A549 treated with ZK216348 at 1 μM for 4 hours (cell line): ENCODE results near the gene ZNF763. TPM values are rescaled to one million over a fixed set of nuclear protein-coding genes. Genes with fewer than 3 reads are reported as not detected.

ENCODE experiments used
- total RNA-seq: library from RNA; stranded (reverse); fragments of 200-300 nt; extraction: Qiagen RNA extraction; gene quantifications from 5 replicates; pipeline ENCODE4 v1.2.3, GENCODE V29; 2022; ENCODE audit warnings: low read depth

ZNF763 gene
- total RNA-seq: not detected in 5 replicates

DNA sequence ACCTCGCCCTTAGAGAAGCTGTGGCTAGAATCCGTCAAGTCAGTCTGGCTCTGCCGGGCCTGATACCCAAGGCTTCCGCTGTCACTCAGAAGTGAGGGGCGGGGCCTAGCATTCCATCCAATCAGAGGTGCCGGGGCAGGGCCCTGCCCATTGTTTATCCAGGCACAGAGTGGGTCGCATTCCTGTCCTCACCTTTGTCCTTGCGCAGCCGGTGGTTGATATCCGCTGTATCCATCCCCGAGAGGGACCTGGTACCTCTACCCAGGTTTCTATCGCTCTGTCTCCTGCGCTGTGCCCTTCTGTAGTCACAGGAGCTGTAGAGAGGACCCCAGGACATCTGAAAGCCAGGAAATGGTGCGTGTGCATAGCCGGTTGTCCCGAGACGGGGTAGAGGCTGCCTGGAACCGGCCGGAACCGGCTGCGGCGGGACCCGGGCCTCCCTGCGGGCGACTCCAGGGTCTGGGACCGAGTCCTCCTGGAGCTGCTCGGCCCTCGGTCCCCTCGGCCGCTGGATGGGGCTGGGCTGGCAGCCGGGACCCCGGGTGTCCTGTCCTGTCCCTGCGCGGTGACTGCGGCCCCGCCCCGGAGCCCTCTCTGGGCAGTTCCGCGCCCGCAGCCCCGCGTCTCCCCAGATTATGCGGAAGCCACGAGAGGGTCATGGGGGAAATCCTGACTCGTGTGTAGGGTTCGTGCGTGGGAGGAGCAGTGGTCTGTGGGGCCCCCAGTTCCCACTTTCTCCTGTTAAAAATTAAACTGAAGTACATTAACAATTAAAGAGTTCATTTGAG lies at the start of gene ZNF763:
ZNF763 (plus strand) TSS at position 183 of the 788 bp plus-strand sequence; CDS start at position 352, 169 bp downstream.

GRCh38 chr19:11924886-11925650 lies 39.8 kb upstream of the ZNF763 start, which contains the start of gene ZNF700:
Gene ZNF700 (plus strand): TSS chr19:11925107. CDS start chr19:11925211, 104 bp downstream.

Other genes starting within 250 kb of the ZNF763 start
- gene ZNF823, start 226.1 kb upstream of the ZNF763 start, total RNA-seq: 2.1 to 3.4 TPM (median 2.6 TPM) in 5 replicates
- gene ZNF441, start 198.0 kb upstream of the ZNF763 start, total RNA-seq: 0.05 TPM in 1 of 5 replicates, not detected in the others
- gene ZNF491, start 166.5 kb upstream of the ZNF763 start, total RNA-seq: not detected in 5 replicates
- gene ZNF440, start 150.8 kb upstream of the ZNF763 start, total RNA-seq: 0.06 to 0.13 TPM in 2 of 5 replicates, not detected in the others
- gene ZNF439, start 116.3 kb upstream of the ZNF763 start, total RNA-seq: not detected in 5 replicates
- gene ZNF69, start 77.3 kb upstream of the ZNF763 start, total RNA-seq: not detected in 5 replicates
- 0.19 to 0.35 TPM (median 0.30 TPM) in 5 replicates for gene ZNF700, start 39.9 kb upstream of the ZNF763 start, total RNA-seq
- gene ZNF433, start 70.6 kb downstream of the ZNF763 start, total RNA-seq: not detected in 5 replicates
- not detected in 5 replicates for gene ZNF878, start 87.9 kb downstream of the ZNF763 start, total RNA-seq
- not detected in 5 replicates for gene ZNF844, start 99.7 kb downstream of the ZNF763 start, total RNA-seq
- gene ZNF20, start 175.3 kb downstream of the ZNF763 start, total RNA-seq: 0.11 to 0.44 TPM (median 0.25 TPM) in 4 of 5 replicates, not detected in the other
- not detected in 5 replicates for gene ZNF625, start 191.7 kb downstream of the ZNF763 start, total RNA-seq
- 1.2 to 2.1 TPM (median 1.7 TPM) in 5 replicates for gene ZNF136, start 198.1 kb downstream of the ZNF763 start, total RNA-seq